BE2C (cell line): ENCODE data around the gene TMEM14B. TPM values are rescaled to one million over a fixed set of nuclear protein-coding genes. Genes with fewer than 3 reads are reported as not detected.
"Not testable (repeated sequence)": the region's sequence is repeated elsewhere in the genome, so short reads cannot be mapped to it uniquely, and the experiment has no call there.

Experiments
- DNase-seq: peaks from one replicate; pipeline ENCODE4 v3.0.0-alpha.2; 2020
- H3K27me3 ChIP-seq: fragments of 250-450 bp; sonication (Bioruptor Pico); 2 replicates; pipeline ENCODE4 v1.5.1; 2020; ENCODE audit warnings: mild to moderate bottlenecking
- H3K36me3 ChIP-seq: fragments of 250-450 bp; sonication (Bioruptor Pico); 2 replicates; pipeline ENCODE4 v1.5.1; 2020; ENCODE audit warnings: mild to moderate bottlenecking
- H3K4me1 ChIP-seq: fragments of 250-450 bp; sonication (Bioruptor Pico); 2 replicates; pipeline ENCODE4 v1.5.1; 2020
- H3K4me3 ChIP-seq: 2 replicates; pipeline ENCODE4 v1.5.1; 2011; ENCODE audit warnings: low read depth, low read length
- H3K9me3 ChIP-seq: fragments of 250-450 bp; sonication (Bioruptor Pico); 2 replicates; pipeline ENCODE4 v1.5.1; 2020
- polyA plus RNA-seq: library from polyadenylated mRNA; unstranded; fragments of >200 nt; gene quantifications from one replicate; pipeline ENCODE4 v1.2.1, GENCODE V29; 2012; ENCODE audit warnings: low read depth, missing spikeins; ENCODE audit not compliant: insufficient read length, insufficient read depth
- TF ChIP-seq, protein P1 (sequence below): IDR thresholded peaks from 2 replicates; pipeline ENCODE4 v1.5.1; 2012; ENCODE audit warnings: mild to moderate bottlenecking, low read depth, low read length

TMEM14B gene
- 34.5 TPM for polyA plus RNA-seq

DNA sequence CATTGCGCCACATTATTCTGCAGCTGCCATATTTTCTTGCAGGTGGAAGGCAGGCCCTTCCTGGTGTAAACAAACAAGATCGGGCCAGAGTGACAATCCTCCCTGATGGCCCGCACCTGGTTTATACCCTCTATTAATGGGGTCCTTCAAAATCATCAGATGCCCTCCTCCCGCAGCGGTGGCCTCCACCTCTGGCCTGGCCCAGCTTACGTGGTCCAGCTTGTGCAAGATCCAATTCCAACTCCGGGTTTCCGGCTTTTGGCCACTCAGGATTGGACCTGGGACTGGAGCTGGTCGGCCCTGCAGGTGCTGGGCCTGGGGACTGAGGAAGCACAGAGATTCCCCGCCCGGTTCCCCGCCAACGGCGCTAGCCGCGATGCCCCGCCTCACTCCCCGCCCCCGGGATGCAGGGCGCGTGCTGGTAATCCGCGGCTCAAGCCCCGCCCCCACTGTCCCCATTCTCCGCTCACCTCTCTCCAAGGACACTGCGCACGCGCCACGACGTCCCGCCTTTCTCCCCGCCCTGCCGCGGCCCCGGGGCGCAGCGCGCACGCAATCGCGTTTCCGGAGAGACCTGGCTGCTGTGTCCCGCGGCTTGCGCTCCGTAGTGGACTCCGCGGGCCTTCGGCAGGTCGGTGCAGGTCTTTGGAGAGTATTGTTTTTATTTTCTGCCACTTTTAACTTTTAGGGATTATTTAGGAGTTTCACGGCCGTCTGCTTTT is at the start of gene TMEM14B:
Gene TMEM14B (plus strand): TSS at position 555 of the 722 bp plus-strand sequence. CDS start 1,441 bp downstream, outside the sequence.
- H3K4me3 ChIP-seq: peak within 1 kb of the TSS; percentile 94
- no peaks in the 10 kb centered on the region for H3K27me3 ChIP-seq
- peak; percentile 100 for DNase-seq
- H3K36me3 ChIP-seq: no peaks in the 10 kb centered on the region; the same call in 1 of the 2 replicates
- peaks cover 3% of the 10 kb centered on the region; the same call in 1 of the 2 replicates for H3K4me1 ChIP-seq
- TF ChIP-seq, protein P1, sequence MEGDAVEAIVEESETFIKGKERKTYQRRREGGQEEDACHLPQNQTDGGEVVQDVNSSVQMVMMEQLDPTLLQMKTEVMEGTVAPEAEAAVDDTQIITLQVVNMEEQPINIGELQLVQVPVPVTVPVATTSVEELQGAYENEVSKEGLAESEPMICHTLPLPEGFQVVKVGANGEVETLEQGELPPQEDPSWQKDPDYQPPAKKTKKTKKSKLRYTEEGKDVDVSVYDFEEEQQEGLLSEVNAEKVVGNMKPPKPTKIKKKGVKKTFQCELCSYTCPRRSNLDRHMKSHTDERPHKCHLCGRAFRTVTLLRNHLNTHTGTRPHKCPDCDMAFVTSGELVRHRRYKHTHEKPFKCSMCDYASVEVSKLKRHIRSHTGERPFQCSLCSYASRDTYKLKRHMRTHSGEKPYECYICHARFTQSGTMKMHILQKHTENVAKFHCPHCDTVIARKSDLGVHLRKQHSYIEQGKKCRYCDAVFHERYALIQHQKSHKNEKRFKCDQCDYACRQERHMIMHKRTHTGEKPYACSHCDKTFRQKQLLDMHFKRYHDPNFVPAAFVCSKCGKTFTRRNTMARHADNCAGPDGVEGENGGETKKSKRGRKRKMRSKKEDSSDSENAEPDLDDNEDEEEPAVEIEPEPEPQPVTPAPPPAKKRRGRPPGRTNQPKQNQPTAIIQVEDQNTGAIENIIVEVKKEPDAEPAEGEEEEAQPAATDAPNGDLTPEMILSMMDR: no peak
- H3K9me3 ChIP-seq: no peaks in the 10 kb centered on the region

DNA sequence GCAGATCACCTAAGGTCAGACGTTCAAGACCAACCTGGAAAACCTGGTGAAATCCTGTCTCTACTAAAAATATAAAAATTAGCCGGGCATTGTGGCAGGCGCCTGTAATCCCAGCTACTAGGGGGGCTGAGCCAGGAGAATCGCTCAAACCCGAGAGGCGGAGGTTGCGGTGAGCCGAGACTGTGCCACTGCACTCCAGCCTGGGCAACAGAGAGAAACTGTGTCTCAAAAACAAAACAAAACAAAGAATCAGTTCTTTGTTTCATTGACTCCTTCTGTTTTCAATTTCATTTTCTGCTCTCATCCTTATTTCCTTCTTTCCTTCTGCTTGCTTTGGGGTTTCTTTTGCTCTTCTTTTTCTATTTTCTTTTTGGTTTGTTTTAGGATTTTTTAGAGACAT is 33.6 kb upstream of the TMEM14B start:
- Histone ChIP-seq H3K36me3 (peaks cover 9% of the 10 kb centered on the region), H3K4me3 (no peak overlapping the region)
- TF ChIP-seq, protein P1: no peak

DNA sequence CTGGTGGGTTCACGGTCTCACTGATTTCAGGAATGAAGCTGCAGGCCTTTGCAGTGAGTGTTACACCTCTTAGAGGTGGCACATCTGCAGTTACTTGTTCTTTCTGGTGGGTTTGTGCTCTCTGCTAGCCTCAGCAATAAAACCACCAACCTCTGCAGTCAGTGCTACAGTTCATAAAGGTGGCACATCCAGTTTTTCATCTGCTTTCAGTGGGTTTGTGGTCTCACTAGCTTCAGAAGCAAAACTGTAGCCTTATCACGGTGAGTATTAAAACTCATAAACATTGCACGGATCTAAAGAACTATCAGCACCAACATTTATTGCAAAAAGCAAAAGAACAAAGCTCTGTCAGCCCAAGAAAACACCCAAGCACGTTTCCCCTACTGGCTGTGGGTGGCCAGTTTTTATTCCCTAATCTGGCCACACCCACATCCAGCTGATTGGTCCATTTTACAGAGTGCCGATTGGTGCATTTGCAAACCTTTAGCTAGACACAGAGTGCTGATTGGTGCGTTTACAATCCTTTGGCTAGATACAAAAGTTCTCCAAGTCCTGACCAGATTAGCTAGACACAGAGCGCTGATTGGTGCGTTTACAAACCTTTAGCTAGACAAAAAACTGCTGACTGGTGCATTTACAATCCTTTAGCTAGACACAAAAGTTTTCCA is 28.2 kb upstream of the TMEM14B start:
- TF ChIP-seq, protein P1: no peak
- Histone ChIP-seq H3K4me3 (peak overlapping the region; percentile 60), H3K4me1 (peaks cover 7% of the 10 kb centered on the region), H3K9me3 (no peaks in the 10 kb centered on the region; the same call in 1 of the 2 replicates), H3K36me3 (no peaks in the 10 kb centered on the region), H3K27me3 (no peaks in the 10 kb centered on the region)
- DNase-seq: peak; percentile 15

More for the DNA sequence above, 33.6 kb upstream of the TMEM14B start:
- no peaks in the 10 kb centered on the region for H3K4me1 ChIP-seq
- H3K27me3 ChIP-seq: no peaks in the 10 kb centered on the region
- H3K9me3 ChIP-seq: no peaks in the 10 kb centered on the region; the same call in 1 of the 2 replicates
- DNase-seq: no peak

DNA sequence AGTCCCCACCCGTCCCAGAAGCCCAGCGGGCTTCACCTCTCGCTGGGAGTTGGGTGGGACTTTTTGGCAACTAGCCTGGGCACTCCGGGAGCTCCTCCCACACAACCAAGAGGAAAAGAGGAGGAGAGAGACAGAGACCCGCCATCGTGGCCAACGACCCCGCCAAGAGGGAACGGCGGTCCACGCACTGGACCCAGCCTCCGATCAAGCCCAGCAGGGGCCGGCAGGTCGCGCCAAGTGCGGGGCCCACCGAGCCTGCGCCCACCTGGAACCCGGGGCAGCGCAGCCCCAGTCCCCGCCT is 27.7 kb upstream of the TMEM14B start:
- no peaks in the 10 kb centered on the region for H3K36me3 ChIP-seq
- peak overlapping the region; percentile 60 for H3K4me3 ChIP-seq
- TF ChIP-seq, protein P1: no peak
- H3K4me1 ChIP-seq: peaks cover 7% of the 10 kb centered on the region
- no peaks in the 10 kb centered on the region for H3K27me3 ChIP-seq
- no peaks in the 10 kb centered on the region; the same call in 1 of the 2 replicates for H3K9me3 ChIP-seq
- no peak for DNase-seq

DNA sequence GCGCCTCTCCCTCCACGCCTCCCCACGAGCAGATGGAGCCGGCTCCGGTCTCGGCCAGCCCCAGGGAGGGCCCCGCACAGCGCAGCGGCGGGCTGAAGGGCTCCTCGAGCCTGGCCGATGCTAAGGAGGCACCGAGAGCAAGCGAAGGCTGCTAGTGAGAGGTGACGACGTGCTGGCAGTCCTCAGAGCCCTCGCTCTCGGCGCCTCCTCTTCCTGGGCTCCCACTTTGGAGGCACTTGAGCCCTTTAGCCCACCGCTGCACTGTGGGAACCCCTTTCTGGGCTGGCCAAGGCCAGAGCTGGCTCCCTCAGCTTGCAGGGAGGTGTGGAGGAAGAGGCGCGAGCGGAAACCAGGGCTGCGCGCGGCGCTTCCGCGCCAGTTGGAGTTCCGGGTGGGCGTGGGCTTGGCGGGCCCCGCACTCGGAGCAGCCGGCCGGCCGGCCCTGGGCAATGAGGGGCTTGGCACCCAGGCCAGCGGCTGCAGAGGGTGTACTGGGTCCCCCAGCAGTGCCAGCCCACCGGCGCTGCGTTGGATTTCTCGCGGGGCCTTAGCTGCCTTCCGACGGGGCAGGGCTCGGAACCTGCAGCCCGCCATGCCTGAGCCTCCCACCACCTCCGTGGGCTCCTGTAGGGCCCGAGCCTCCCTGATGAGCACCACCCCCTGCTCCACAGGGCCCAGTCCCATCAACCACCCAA is 27.2 kb upstream of the TMEM14B start:
- H3K4me3 ChIP-seq: peak overlapping the region; percentile 60
- no peaks in the 10 kb centered on the region for H3K27me3 ChIP-seq

DNA sequence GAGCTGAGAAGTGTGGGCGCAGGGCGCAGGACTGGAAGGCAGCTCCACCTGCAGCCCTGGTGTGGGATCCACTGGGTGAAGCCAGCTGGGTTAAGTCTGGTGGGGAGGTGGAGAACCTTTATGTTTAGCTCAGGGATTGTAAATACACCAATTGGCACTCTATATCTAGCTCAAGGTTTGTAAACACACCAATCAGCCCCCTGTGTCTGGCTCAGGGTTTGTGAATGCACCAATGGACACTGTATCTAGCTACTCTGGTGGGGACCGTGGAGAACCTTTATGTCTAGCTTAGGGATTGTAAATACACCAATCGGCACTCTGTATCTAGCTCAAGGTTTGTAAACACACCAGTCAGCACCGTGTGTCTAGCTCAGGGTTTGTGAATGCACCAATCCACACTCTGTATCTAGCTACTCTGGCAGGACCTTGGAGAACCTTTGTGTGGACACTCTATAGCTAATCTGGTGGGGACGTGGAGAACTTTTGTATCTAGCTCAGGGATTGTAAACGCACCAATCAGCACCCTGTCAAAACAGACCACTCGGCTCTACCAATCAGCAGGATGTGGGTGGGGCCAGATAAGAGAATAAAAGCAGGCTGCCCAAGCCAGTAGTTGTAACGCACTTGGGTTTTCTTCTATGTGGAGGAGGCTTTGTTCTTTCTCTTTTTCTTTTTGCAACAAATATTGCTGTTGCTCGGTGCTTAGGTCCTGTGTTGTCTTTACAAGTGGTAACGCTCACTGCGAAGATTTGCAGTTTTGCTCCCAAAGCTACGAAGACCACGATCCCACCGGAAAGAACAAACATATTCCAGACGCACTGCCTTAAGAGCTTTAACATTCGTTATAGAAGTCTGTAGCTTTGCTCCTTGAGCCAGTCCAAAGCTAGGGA is 26.4 kb upstream of the TMEM14B start:
- DNase-seq, H3K27me3 ChIP-seq: not testable (repeated sequence)
- H3K4me3 ChIP-seq: peak overlapping the region; percentile 60

More for the DNA sequence above, 27.2 kb upstream of the TMEM14B start:
- Histone ChIP-seq H3K36me3 (no peaks in the 10 kb centered on the region), H3K9me3 (no peaks in the 10 kb centered on the region; the same call in 1 of the 2 replicates), H3K4me1 (peaks cover 7% of the 10 kb centered on the region)
- TF ChIP-seq, protein P1: no peak
- DNase-seq: peak; percentile 30

More for the DNA sequence above, 26.4 kb upstream of the TMEM14B start:
- not testable (repeated sequence) for H3K9me3 ChIP-seq, H3K36me3 ChIP-seq, H3K4me1 ChIP-seq
